SK-N-SH treated with all-trans-retinoic acid at 6 μM for 48 hours (cell line): ENCODE results near the gene TSPAN10.

Source experiments
- ARNTL ChIP-seq: fragments of 450-650 bp; formaldehyde crosslinking; IDR thresholded peaks from 2 replicates; pipeline ENCODE4 v1.5.0; 2020; ENCODE audit warnings: low read depth, mild to moderate bottlenecking, moderate library complexity, borderline replicate concordance
- ISL1 ChIP-seq: fragments of 250-450 bp; sonication (Bioruptor Pico); IDR thresholded peaks from 2 replicates; pipeline ENCODE4 v2.1.2; 2022; ENCODE audit warnings: mild to moderate bottlenecking, moderate library complexity
- OSR1 ChIP-seq: fragments of 250-450 bp; sonication (Bioruptor Pico); IDR thresholded peaks from 2 replicates; pipeline ENCODE4 v1.8.0; 2022; ENCODE audit warnings: moderate library complexity, mild to moderate bottlenecking, inconsistent platforms
- ZC3H10 ChIP-seq: fragments of 250-450 bp; sonication (Bioruptor Pico); IDR thresholded peaks from 2 replicates; pipeline ENCODE4 v1.5.1; 2021; ENCODE audit warnings: mild to moderate bottlenecking, moderate library complexity
- ZFP3 ChIP-seq: fragments of 250-450 bp; sonication (Bioruptor Pico); IDR thresholded peaks from 2 replicates; pipeline ENCODE4 v1.5.0; 2020; ENCODE audit warnings: mild to moderate bottlenecking, moderate library complexity
- ZNF565 ChIP-seq: fragments of 450-650 bp; formaldehyde crosslinking; conservative IDR thresholded peaks from 2 replicates; pipeline ENCODE4 v1.5.0; 2020; ENCODE audit warnings: low read depth, mild to moderate bottlenecking, moderate library complexity
- ZNF70 ChIP-seq: fragments of 450-650 bp; formaldehyde crosslinking; IDR thresholded peaks from 2 replicates; pipeline ENCODE4 v1.5.0; 2020; ENCODE audit warnings: mild to moderate bottlenecking, moderate library complexity

DNA sequence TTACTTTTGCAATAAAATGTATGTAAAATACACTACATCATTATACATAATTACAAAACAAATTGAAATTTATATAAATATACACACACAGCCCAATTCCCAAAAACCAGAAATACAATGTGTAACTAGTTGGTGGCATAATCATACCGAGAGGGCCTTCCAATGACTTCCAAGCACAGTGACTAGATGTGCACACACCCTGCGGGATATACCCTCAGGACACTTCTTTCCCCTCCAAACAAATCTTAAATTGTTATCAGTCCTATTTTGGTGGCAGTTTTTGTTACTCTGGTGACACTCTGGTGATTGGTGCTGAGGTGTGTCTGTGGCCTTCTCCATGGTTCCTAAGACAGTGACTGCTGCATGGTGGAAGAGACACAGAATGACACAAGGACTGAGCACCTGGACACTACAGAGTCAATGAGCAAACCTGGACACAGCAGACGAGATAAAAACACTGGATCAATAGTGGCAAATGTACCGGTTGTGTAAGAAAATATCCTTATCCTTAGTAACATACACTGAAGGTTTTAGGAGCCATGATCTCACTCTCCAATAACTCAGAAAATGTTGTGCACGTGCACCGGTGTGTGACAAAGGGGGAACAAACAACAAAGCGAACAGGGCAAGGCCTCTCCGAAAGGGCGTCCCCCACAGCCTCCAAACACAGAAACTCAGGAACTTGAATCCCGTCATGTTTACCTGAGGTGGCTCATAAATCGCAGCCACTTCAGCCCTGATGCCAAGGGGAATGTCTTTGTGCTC, 33.0 kb upstream of the TSPAN10 start:
- TF ChIP-seq ZFP3 (CRISPR knock-in tag) (no peak), ZC3H10 (CRISPR knock-in tag) (no peak), OSR1 (CRISPR knock-in tag) (no peak), ZNF70 (no peak), ARNTL (CRISPR knock-in tag) (no peak), ZNF565 (no peak), ISL1 (CRISPR knock-in tag) (no peak)
